Left hindlimb (tissue), 1 donor: Measurements from ENCODE around the gene VPS33A.
A peak's percentile ranks its signal among the peaks of the same experiment; 100 is the strongest.

Source experiments
- DNase-seq: peaks from one replicate; pipeline ENCODE4 v3.0.0-alpha.2; 2018

The VPS33A gene

DNA sequence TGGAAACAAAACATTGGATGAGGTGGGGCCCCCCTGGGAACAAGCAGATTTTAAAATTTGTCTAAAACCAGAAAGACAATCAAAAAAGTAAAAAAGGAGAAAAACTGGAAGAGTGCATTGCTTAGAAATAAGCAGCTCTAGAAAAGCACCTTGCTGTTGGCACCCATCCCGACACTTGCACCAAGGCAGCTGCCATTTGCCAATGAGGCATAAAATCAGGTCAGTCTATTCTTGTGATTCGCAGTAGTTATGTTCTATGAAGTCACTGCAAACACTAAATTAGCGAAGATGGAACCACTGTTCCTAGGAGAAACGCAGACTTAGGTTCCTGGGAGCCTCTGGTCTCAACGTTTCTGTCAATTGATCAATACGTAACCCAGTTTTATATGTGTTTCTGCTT is 16.2 kb downstream of the VPS33A start:
- no peak for DNase-seq

DNA sequence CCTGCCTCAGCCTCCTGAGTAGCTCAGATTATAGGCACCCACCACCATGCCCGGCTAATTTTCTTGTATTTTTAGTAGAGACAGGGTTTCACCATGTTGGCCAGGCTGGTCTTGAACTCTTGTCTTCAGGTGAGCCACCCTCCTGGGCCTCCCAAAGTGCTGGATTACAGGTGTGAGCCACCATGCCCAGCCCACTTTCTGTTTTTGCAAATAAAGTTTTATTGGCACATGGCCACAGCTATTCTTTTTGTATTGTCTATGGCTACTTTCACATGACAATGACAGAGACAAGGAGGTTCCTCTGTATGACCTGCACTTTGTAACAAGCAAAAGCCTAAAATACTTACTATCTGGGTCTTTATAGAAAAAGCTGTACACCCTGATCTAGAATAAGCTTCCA is 20.7 kb downstream of the VPS33A start:
- DNase-seq: no peak

DNA sequence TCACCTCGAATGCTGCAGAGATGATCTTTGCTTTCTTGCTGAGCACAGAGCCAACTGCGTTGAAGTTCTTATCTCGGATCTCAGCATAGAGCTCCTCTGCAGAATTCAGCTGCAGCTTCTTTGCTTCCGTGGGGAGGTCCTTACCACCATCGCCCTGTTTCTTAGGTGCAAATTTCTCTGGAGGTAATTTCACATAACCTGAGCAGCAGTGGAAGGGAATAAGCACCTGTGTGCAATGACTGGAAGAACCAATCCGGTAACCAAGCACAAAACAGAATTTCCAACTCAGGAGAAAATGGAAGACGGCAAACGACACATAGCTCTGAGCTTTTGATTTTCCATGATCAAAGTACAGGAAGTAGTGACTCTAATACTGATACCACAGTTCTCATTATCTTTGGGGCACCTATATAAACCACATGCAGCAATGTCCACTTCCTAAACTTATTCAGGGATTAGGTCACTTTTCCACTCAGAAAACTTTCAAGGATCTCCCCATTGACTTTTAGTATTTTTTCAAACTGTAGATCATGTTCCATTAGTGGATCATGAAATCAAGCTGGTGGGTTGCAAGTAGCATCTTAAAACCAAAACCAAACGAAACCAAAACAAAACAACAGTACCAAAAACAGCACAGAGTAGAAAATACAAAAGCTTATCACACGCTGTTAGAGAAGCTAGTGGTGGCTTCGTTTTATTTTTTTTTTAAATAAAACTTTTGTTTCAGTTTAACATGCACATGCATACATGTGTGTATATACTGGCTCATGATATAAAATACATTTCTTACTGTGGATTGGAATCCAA is 21.5 kb downstream of the VPS33A start:
- no peak for DNase-seq

DNA sequence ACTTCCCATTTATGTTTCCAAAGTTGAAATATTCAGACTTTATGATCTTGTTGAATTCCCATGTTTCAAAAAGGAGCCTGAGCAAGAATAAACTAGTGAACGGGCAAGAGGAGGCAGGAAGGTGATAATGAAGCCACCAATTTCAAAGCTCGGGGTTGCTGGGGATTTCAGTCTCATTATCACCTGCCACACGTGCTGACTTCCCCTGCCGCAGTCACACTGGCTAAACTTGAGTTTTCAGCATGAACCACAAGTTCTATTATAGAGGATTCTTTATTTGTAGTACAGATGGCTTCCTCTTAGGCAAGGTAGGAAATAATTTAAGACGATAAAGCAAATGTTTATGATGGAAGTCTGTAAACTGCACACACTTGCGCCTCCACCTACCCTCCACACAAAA is 22.3 kb downstream of the VPS33A start:
- no peak for DNase-seq

DNA sequence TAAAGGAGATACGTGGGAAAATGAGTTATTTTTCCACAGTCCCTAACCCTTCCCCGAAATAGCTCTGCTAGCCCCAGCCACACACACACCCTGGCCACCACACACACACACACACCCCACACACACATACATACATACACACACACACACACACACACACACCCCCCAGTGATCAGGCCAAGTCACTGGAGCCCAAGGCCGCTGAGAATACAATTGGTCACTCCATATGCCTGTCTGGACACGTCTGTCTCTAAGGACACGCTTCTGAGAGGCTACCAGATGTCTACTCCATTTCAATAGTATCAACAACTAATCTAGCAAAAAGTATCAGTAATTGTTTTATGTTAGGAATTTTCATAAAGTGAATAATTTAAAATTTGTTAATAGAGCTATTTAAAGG is 27.4 kb downstream of the VPS33A start:
- DNase-seq: no peak

DNA sequence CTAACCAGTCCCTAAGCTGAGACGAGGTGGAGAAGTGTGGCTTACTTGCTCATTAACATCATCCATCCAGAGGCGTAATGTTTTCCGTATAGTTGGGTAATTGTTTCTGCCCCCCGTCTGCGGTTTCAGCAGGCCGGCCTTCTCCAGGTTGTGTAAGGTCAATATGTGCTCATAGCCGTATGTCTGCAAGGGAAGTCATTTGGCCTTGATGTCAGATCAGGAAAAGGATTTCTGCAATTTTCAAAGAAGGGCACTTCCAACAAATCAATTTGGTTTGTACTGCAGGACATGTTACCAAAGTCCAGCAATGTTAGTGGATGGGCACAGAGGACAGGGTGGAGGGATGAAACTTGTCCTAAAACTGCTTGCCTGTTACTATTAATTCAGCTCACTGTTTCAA is 30.6 kb downstream of the VPS33A start:
- DNase-seq: no peak

DNA sequence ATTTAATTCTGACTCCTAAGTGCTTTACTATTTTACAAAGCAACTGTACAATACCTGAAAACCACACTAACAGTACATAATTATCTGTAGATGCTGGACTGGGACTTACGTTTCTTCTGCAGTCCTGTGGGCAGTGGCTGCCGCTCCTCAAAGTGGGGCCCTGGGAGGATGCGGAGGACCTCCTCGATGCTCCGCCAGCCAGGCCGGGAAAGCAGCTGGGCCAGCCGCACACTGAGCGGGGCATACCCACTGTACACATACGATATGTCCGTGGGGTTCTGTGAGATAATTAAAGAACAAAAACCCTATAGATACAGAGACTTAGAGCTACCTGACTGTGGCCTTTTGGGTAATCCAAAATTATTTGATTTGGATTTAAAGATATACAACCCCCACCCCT is 33.6 kb downstream of the VPS33A start:
- no peak for DNase-seq

DNA sequence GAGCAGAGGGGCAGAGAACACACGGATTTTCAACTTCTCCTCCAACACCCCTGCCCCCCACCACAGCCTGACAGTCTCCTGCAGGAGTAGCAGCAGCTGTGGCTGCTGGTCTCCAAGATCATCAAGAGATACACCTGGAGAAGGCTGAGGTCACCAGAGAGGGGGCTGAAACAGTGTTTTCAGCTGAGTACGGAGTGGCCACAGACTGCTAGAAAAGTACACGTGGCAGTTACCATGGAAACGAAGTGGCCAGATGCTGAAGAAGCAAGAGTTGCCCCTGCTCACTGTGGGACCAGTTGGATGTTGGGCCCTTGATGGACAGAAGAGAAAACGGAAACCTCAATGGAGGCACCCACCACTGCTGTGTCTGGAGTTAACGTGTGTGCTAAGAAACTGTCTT is 35.5 kb downstream of the VPS33A start:
- no peak for DNase-seq

DNA sequence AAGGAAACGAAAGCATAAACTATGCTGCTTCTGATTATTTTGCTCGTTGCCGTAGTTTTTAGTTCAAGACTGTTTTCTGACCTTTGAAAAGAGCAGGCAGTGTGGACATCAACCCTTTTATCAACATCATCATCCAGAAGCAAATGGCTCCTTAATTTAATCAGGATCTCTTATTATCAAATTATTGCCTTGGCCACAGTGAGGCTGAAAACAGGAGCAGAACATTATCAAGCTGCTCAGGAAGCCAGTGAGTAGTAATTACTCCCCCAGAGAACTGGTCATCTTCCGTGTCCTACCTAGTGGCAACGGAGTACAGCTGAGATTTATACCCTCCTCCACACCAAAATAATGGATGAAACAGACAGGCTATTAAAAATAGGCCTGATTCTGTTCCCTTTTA is 38.2 kb downstream of the VPS33A start:
- DNase-seq: no peak

DNA sequence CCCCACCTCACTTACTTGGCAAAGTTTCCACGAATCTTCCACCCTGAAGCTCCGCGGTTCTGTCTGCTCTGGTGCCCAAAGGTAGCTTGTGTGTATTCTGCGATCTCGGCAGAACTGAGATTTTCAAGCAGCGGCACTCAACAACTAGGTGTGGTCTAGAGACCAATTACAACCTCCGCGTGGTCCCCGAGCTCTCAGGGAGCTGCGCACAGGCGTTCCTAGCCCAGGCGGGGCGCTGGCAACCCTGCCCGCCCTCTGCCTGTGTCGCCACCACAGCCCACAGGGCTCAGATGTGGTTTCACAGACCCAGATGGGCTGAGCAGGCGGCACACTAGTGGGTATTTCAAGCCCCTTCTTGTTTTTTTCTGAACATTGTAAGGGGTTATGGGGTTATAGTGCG is 39.0 kb downstream of the VPS33A start:
- DNase-seq: no peak

DNA sequence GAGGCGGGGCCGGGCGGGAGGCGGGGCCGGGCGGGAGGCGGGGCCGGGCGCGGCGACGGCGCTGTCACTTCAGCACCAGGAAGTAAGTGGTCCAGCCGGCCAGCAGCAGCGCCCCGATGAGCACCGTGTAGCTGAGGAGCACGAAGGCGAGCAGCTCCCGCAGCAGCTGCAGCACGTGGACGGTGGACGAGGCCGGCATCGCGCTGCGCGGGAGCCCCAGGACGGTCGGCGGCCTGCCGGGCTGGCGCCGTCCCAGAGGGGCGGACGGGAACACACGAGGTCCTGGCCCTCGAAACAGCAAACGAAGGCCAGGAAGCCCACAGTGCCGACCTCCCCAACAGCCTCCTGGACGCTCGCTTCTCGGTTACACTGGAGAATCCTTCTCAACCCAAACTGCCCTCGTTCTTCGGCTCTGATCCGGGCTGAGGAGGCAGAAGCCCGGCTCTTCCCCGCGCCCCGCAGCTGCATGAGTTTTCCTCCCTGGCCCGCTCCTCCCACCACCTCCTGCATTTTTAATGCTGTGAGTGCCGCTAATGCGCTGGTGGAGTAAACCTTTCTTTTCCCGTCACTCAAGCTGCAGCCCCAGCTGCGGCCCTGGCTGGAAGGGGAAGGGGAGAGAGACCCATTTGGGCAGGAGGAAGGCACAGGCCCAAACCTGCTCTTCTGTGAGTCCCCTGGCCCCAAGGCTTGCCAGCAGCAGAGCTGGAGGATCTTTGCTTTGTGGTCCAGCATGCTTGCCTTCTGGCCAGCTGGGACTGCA is 39.7 kb downstream of the VPS33A start:
- no peak for DNase-seq

DNA sequence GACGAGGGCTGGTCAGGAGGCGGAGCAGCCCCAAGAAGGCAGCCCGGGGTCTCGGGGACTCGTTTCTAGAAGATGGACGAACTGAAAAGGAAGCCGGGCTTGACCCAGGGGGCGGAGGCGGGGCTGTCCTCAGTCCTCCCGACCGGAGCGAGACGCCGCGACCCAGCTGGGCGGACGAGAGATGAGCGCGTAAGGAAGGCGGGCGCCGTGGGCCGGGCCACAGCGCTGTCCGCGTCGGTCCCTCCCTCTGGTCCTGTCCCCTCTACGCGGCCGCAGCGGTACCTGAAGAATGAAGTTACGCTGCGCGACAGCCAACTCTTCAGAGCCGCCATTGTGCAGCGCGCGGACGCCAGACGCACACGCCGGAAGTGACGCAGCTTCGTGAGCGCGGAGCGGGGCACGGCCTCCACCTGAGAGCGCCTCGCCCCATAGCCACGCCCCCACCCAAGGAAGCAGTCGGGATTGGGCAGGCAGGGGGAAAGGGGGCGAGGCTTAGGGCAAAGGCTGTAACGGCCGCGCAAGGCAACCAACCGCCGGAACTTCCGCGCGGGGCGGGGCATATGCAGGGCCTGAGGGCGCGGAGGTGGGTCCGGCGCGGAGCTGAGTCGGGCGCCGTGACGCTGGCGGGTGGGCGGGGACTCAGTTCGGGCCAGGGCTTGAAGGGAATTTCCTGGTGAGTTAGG is 40.5 kb downstream of the VPS33A start, which contains the start of gene DIABLO:
TSS of gene DIABLO (minus strand) at position 370 of the 683 bp plus-strand sequence. CDS start at position 332, 38 bp downstream.
- DNase-seq: peak; percentile 100

DNA sequence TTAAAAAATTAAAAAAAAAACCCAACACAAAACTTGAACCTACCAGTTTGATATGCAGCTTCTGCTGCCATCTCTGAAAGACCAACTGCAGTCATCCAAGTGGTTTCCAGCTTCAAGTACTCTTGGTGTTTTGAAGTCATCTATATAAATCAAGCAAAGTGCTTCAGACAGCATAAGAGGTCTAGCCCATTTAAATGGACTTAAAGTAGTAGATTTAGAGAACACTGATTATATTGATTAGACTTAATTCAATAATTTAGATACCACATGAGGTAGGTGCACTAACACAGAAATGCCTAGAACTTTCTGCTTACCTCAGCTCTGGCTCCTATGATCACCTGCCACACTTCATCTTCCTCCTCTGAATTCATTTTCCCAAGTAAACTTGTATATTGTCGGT is 49.8 kb downstream of the VPS33A start:
- no peak for DNase-seq

DNA sequence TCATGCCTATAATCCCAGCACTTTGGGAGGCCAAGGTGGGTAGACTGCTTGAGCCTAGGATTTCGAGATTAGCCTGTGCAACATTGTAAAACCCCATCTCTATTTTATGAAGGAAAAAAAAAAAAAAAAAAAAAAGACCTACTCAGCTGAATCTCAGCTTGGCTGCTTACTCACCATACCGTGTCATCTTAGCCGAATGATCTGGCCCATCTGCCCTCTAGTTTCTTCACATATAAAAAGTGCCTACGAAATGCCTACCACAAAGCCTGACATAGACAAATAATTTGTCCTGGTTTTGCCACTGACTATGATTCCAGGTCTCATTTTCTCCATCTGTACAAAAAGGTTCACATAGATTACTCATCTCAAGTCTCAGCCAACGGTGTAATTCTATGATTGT is 50.5 kb downstream of the VPS33A start:
- DNase-seq: no peak

DNA sequence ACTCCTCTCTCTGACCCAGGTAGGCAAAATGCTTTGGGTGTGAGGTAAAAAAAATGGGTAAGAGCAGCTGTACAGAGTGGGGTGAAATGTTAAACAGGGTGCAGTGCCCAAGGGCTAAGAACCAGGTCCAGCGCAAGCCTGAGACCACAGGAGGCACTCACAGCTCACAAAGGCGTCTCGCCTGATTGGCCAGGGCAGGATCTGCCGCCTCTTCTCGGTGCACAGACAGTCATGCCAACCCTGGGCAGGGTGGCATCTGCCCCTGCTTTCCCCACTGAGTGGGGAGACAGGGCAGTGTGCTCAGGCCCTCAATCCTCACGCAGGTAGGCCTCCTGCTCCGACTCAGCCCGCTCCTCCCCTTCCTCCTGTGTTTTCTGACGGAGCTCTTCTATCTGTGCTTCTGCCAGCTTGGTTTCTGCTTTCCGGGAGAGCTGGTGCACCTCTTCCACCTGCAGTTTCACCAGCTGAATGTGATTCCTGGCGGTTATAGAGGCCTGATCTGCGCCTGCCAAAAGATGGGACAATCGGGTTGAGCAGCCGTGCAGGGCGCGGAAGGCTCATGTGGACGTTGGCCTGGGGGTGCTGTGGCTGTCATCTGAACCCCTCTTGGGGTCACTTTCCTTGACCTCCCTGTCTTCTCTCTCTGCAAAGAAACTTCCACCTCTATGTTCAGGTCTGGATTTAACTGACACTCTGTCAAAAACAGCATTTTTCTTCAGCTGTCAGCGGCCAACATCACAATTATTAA is 58.0 kb downstream of the VPS33A start:
- DNase-seq: no peak

DNA sequence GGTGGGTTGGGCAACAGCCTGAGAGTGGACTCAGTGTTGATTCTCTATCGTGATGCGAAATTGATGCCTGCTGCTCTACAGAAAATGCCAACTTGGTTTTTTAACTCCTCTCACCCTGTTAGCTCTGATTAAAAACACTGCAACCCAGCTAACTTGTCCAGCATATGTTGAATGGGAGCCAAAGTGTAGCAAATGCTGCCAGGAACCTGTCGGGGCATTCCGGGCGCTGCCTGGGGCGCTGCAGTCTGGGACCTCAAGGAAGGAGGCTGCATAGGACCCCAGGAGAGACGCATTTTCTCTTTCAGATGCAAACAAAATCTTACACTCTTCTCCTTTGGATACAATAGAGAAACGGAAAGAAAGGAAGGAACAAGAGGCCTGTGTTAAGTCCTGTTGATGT is 58.9 kb downstream of the VPS33A start:
- DNase-seq: no peak

DNA sequence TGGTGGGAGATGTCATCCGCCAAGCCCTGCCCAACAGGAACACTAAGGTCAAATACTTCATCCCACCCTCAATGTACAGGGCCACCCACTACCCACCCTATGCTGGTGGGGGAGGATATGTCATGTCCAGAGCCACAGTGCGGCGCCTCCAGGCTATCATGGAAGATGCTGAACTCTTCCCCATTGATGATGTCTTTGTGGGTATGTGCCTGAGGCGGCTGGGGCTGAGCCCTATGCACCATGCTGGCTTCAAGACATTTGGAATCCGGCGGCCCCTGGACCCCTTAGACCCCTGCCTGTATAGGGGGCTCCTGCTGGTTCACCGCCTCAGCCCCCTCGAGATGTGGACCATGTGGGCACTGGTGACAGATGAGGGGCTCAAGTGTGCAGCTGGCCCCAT is 59.3 kb downstream of the VPS33A start:
- DNase-seq: no peak

DNA sequence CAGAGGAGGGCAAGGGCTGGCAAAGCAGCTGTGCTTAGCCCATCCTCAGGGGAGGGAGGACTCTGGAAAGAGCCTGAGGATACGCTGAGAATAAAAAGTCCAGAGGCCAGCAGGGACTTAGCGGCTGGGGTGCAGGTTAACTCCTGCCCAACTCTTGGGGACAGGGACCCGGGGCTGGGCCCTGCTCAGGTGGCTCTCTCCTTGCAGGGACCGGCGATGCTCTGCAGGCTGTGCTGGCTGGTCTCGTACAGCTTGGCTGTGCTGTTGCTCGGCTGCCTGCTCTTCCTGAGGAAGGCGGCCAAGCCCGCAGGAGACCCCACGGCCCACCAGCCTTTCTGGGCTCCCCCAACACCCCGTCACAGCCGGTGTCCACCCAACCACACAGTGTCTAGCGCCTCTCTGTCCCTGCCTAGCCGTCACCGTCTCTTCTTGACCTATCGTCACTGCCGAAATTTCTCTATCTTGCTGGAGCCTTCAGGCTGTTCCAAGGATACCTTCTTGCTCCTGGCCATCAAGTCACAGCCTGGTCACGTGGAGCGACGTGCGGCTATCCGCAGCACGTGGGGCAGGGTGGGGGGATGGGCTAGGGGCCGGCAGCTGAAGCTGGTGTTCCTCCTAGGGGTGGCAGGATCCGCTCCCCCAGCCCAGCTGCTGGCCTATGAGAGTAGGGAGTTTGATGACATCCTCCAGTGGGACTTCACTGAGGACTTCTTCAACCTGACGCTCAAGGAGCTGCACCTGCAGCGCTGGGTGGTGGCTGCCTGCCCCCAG is 60.0 kb downstream of the VPS33A start:
- DNase-seq: no peak

DNA sequence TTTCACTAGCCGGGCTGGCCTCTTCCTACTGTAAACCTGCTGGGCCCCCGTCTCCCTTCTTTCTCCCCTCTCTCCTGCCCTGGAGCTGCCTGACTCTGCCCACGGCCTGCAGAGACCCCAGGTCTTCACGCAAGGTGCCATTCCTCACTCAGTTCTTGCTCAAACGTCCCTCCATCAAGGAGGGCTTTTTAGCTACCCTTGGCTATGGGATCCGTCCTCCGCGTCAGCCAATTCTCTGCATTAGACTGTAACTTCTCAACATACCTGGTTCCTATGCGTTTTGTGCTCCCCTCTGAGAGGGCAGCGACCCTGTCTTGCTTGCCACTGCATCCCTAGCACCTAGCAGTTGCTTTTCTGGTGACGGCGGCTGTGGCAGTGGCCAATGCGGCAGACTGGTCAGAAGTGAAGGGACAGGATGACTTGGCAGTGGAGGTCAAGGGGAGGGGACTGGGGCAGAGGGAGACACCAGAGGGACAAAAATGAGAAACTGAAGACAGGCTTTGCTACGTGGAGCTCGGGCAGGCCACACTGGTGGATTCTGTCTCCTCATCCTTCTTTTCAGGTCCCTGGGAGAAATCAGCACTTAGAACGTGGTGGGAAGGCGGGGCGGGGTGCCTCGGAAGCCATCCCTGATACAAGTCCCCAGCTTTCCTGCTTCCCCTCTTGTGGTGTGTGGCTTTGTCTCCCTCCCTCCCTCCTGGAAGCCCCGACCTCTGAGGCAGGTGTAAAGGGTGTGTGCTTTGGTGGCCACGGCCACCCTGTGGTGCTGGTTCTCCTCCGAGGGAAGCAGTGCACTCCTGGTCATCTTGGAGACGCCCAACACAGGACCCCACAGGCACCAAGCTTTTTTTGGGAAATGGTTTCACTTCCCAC is 61.0 kb downstream of the VPS33A start:
- no peak for DNase-seq

DNA sequence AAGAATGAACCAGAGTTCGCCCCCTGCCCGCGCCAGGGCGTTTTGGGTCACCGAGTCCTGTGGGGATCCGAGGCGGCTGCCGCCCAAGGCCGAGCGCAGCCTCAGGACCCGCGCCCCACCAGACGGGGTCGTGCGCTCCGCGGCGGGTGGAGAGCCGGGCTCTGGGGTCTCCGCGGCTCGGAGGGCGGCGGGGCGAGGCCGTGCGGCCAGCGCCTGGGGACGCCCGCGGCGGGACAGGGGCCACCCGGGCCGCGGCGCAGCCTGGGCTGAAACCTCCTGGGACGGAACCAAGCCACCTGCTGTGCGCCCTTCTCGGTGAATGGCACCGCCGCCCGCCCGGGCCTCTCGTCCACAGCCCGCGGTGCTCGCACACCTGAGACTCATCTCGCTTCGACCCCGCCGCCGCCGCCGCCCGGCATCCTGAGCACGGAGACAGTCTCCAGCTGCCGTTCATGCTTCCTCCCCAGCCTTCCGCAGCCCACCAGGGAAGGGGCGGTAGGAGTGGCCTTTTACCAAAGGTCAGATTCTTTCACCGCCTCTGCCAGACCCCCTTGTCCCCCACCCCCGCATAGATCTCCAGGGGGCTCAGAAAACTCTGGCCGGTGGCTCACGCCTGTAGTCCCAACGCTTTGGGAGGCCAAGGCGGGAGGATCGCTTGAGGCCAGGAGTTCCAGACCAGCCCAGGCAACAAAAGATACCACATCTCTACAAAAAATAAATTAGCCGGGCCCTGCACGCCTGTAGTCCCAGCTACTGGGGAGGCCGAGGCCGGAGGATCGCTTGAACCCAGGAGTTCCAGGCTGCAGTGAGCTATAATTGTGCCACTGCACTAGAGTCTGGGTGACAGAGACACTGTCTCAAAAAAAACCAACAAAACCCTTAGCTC is 61.9 kb downstream of the VPS33A start:
- DNase-seq: no peak
